GM18502 (cell line): ENCODE results near the gene TTLL8.

Experiments used
- ATAC-seq: cut with Tn5 transposase; IDR thresholded peaks from one replicate; pipeline ENCODE4 v1.9.1; 2021; ENCODE audit warnings: mild to moderate bottlenecking; ENCODE audit not compliant: unreplicated experiment, poor library complexity

Gene TTLL8

DNA sequence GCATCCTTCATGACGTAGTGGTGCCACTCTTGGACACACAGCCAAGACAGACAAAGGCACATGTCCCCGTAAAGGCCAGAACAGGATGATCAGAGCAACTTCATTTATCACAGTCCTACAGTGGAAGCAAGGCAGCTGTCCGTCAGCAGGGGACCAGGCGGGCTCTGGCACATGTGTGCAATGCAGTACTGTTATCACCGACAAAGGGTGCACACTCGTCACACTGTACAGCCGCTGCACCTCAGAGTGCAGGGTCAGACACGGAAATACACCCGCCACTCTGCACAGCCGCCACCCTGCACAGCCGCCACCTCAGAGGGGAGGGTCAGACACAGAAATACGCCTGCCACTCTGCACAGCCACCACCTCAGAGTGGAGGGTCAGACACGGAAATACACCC is 32.1 kb downstream of the TTLL8 start:
- ATAC-seq = no peak

DNA sequence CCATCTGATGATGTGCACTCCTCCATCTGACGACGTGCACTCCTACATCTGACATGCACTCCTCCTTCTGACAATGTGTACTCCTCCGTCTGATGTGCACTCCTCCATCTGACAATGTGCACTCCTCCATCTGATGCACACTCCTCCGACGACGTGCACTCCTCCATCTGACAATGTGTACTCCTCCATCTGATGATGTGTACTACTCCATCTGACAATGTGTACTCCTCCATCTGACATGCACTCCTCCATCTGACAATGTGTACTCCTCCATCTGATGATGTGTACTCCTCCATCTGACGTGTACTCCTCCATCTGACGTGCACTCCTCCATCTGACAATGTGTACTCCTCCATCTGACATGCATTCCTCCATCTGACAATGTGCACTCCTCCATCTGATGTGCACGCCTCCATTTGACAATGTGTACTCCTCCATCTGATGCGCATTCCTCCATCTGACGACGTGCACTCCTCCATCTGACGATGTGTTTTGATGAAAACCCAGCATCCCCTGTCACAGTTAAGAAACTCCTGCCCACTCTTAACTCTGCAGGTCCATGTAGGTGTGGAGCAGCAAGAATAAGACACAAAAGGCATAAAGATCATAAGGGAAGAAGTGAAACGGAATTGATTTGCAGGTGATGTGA is 35.8 kb downstream of the TTLL8 start:
- ATAC-seq = no peak

DNA sequence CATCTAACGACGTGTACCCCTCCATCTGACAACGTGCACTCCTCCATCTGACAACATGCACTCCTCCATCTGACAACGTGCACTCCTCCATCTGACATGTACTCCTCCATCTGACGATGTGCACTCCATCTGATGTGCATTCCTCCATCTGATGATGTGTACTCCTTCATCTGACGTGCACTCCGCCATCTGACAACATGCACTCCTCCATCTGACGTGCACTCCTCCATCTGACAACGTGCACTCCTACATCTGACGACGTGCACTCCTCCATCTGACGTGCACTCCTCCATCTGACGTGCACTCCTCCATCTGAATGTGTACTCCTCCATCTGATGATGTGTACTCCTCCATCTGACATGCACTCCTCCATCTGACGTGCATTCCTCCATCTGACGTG is 37.5 kb downstream of the TTLL8 start:
- no peak for ATAC-seq

DNA sequence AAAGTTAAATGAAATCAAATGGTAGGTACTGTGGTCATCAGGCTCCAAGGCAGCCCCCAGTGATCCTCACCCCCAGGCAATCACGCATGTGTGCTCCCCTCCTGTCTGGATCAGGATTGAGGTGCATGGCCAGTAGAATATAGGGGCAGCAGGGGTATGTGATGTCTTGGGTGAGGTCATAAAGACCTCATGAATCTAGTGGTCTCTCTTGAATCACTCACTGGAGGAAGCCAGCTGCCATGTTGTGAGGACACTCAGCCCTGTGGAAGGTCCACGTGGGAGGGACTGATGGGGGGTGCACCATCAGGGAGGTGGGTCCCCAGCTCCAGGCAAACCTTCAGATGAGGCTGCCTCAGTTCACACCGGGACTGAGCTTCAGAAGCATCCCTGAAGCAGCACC is 38.8 kb downstream of the TTLL8 start:
- no peak for ATAC-seq

DNA sequence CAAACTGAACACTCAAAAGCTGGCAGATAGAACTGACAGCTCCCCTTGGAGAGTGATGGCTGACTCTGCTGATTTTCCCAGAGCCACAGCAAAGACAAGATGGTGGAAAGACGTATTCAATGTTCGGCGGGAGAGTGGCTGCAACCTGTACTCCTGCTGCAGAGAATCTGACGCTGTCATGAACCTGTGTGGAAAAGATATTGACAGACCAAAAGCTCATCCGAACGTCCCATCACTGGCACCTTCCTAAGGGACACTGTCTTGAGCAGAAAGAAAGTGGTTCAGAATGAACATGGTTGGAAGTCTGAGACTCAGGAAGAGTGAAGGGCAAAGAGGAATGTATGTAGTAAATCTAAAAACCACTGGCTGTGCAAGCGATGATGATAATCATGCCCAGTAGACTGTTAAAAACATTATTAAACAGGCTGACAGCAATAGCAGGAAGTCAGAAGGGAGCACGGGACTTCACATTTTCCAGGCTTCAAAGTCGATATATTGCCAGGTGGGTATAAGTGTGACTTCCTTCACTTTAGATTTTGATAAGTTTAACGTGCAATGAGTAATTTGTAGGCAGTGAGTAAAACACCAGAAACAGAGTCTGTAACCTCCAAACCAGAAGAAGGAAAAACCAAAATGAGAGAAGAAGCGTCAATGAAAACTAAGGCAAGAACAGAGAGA is 39.4 kb downstream of the TTLL8 start:
- no peak for ATAC-seq

DNA sequence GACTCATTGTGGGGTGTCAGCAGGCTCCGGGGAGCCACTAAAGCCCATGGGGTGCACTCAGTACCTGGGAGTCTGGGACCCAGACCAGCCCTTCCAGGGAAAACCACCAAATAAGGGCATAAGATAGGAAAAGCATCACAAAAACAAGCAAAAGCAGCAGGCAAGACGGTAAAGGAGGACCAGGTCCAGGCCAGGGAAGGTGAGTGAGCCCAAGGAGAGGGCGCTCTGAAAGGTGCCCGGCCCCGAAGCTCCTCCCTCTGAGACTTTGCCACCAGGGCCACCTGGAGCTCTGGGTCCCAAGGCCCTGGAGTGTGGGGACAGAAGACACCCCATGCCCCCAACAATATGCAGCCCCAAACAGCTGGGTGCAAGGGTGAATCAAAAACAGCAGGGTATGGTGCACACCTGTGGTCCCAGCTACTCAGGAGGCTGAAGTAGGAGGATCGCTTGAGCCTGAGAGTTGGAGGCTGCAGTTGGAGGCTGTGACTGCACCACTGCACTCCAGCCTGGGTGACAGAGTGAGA is 40.3 kb downstream of the TTLL8 start:
- no peak for ATAC-seq

DNA sequence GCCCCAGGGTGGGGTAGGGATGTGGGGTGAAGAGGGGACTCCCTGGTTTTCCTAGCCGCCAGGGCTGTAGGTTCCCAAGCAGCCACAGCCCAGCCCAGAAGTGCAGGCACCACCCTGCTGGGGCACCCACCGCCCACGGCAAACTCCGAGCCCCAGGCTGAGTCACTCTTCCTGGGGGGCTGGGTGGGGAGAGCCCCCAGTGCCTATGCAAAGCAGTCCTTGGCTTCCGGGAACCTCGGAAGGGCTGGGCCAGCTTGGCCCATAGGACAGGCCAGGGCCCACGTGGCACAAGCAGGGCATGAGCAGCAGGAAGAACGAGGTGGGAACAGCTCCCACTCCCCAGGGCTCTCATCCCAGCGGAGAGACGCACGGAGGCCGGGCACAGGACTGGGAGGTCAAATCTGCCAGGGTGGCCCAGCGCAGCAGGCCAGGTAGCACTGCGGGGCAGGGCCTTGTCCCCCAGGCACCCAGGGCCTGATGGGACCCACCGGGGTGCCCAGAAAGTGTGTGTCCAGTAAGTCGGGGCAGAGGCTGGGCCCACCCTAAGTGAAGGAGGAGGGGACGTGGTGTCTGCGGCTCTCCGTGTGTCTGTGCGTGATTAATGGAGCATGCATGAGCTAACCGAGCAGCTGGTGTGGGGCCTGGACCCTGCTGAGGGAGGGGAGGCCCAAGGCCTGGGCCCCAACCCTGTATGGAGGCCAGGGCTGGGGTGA is 41.0 kb downstream of the TTLL8 start:
- no peak for ATAC-seq

DNA sequence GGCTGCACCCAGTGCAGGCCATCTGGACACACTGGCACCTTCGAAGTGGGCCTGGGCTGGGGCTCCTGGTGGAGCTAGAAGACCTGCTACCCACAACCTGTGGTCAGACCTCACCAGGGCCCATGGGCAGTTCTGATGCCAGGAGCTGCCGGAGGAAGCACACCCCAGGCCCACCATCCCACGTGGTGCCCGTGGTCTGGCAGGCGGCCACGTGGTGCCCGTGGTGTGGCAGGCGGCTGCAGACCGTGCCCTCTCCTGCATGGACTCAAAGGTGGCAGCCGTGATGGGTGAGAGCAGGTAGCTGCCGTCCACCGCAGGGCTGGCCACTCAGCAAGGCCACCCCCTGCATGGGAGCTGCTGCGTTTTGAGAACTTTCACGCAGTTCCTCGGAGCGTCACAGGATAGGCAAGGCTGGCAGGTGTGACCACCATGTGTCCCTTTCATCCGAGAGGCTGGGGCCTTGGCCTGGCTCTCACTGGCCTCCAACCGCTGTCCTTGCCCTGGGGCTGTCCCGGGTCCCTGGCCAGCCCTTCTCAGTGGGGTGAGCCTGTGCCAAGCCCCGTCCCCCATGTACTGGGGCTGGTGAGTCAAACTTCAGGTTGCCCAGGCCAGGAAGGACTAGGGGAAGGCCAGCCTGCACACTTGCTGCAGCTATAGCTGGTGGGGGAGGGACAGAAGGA is 41.6 kb downstream of the TTLL8 start:
- ATAC-seq = no peak

DNA sequence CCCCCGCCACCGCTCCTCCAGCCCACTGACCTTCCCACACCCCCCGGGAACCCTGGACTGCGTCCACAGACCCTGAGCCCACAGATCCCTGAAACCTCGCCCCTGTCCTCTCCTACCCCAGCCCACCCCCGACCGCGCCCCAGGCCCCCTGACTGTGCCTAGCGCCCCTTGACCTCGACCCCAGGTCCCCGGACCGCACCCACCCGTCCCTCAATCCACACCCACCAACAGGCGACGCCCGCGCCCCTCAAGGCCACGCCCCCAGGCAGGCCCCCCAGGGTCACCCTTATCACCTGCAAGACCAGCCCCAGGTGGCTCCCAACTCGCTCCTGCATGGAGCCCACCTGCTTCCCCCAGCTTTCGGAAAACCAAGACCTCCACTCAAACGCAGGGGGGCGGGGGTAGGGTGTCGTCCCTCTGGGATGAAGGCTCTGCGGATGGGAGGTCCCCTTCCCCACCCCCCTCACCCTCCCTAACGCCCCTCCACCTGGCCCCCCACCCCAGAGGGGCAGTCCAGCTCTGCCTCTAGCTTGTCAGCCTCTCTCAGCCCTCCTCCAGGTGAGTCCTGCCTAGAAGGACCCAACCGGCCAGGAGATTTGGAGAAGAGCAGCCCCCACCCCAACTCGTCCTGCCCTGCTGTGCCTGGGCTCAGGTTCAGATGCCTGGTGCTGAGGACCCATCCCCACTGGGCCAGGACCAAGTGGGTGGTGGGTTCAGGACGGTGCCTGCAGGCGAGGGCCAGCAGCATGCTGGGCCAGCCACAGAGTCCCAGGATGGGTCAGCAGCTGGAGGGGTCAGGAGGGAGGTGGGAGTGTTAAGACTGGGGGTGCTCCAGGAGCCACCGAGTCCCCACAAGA is 42.4 kb downstream of the TTLL8 start:
- ATAC-seq = no peak

DNA sequence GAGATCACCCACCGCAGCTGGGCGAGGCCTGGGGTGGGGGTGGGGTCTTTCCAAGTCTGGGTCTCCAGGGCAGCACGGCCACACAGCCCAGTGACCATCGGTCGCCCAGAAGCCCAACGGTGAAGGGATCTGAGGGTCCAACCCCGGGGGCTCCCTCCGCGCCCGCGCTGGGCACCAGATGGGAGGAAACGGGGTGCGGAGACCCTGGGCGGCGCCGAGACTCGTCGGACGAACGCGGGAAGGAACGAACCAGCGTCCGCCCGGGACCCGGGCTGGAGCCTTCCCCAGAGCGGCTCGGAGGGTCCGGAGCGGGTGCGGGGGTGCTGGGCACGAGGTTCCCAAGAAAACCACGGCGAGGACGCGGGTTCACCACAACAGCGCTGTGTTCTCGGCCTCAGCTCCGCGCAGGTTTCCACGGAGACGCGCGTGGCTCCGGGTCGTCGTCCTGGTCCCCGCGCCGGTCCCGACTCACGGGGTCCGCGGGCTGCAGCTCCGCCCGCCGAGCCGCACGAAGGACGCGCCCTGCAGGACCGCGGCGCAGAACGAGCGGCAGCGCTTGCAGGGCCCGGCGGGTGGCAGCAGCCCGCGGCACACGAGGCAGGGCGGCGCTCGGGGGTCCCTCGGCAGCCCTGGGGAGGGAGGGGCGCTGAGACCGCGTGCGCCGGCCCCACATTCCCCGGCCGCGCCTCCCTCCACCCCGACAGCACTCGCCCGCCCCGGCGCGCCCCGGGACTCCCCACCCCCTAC is 43.3 kb downstream of the TTLL8 start:
- ATAC-seq = no peak

DNA sequence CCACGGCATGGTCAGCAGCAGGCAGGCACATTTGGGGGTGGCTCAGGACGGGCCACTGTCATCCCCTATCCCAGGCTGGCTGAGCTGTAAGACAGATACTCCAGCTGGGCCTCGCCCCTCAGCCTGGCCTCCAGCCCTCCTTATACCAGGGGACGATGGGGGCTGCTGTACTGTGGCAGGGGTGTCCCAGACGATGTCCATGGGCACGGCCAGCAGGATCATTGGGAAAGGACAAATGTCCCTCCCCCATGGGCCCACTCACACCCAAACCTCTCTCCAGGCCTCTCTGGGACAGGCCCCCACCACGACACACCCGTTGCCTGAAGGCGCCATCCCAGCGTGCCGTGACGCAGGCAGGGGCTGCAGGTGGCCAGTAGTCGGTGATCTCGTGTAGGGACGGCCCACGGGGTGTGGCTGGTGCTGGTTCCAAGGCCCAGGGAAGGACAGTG is 44.0 kb downstream of the TTLL8 start:
- no peak for ATAC-seq

DNA sequence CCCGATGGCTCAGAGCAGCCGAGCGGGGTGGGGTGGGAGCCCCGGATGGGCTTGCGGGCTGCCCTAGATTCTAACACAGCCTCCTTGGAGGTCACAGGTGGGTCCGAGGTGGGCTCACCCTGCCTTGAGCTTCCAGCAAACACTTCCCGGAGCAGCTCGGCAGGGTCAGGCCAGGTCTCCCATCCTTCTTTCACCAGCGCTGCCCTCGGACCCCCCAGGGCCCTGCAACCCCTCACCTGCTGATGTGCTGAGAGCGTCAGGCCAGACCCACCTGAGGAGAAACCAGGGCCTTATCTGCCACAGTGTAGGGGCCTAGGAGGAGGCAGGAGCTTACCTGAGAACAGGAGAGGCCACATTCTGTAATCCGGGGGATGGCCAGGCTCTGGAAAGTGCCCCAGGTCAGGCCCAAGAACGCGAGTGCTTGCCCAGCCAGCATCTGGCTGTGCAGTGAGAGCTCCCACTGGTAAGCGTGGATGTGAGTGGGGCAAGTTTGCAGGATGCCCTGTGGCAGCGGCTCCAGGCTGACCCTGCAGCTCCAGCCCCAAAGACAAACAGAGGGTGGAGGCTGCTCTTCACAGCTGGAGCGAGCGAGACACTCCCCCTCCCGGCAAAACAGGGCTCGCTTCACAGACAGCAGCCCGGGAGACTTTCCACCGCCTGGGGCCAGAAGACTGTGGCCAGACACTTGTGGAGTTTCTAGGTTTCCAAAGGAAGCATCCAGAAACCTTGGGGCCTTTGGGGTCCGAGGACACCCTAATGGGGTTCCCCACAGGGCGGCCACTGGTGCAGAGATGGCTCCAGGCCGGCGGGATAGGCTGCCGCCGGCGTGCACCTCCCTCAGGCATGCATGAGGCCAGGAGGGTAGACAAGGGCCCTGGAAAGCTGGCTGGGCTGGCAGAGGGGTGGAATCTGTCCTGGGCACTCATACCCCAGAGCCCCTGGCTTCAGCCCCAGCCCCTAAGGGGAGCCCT is 45.6 kb downstream of the TTLL8 start, which contains the start of gene IL17REL:
IL17REL (minus strand) TSS at position 555 of the 971 bp plus-strand sequence; CDS start at position 436, 119 bp downstream.
- no peak for ATAC-seq

DNA sequence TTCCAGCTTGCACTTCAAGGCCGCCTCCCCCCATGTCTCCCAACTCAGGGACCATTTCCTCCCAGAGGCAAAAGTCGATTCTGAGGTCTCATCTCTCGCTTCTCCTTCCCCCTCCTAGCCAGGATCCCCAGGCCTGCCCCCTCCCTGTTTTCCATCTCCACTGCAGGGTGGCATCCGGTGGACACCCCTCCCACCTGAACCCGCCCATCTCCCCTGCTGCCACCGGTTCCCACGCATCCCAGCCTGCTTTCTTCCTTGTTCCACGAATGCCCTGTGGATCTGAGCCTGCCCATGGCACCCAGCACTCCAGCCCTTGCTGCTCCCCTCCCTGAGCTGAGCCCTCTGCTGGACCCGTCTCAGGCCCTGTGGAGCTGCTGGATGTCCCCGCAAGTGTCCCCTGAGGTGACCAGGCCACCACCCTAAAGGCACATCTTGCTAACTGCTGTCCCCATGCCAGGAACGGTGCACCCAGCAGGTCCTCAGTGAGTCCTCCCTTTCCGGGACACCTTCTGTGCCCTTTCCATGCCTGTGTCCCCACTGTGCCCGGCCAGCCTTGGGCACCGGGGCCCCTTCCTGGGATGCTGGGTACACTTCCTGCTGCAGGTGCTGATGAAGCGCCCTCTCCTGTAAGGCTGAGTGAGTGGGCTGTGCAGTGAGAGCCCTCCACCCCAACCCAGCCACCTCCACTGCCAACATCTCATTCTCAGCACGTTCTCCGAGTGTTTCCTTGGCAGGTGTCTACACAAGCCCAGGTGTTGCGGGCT is 46.5 kb downstream of the TTLL8 start:
- no peak for ATAC-seq

DNA sequence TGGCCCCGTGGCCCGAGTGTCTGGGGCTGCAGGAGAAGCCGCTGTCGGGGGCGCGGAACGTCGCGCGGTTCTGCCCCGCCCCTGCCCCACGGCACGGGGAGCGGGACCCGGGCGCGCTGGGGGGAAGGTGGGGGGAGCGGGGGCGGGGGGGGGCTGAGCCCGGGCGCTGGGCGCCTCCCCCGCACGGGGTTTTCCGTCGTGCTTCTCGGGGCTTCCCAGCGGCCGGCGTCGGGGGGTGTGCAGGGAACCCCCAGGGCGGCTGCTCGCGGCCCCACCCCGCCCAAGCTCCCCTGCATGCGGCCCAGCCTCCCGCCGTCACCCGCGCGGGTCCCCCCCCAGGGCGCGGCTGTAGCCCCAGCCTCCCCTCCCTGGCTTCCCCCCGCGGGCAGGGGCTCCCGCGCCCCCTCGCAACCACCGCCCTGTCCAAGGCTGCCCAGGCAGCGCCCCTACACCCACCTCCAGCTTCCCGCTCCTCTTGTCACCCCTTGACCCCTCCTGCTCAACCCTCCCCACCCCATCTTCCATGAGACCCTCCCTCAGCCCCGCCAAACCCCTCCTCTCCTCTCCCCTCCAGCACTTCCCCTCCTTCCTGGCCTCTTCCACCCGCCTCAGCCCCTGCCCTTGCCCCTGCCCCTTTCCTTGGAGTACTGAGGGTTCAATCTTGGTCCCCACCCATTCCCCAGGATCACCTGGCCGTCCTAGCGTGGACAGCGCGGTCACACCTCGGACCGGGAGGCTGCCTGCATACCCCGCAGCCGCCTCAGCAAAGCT is 47.2 kb downstream of the TTLL8 start:
- ATAC-seq = no peak

DNA sequence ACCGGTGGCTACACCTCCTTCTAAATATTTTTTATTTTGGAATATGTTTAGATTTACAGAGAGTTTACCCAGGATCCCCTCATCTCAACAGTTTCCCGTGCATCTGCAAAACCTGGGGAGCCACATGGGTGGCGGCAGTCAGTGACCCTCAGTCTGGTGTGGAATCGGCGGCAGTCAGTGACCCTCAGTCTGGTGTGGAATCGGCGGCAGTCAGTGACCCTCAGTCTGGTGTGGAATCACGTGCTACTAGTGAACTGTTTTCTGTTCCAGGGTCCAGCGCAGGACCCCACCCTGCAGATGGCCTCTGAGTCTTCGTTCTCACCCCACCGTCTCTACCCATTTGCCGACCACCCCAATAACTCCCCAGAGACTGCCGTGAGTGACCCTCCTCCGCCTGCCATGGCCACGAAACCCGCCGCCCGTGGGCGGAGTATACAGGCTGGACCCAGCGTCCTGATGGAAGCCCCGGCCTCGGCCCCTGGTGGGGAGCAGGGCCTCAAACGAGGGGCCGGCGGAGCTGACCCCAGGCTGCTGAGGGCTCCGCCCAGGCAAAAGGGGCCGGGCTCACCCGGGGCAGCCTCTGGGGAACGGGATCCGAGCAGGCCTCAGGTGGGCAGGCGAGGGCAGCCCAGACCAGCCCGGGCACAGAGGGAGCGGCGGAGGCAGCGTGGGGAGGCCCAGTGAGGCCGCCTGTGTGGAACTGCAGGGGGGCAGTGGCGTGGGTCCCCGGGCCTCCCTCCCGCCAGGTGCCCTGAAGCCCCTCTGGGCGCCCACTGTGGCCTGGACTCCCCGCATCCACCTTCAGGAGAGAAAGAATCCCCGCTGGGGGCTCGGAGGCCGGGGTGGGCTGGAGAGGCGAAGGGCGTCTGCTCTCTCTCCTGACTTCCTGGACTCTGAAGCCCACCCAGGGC is 48.1 kb downstream of the TTLL8 start:
- no peak for ATAC-seq
